Measurements from ENCODE around the gene CD7. TPM values are rescaled to one million over a fixed set of nuclear protein-coding genes. Genes with fewer than 3 reads are reported as not detected.

CD7 gene
- total RNA-seq, 1 experiment from 2014 or later = 0.77 TPM

- TF ChIP-seq SIN3A (IDR thresholded peaks at IDR 0.05; ENCODE audit: borderline replicate concordance, insufficient read depth, low read depth, low read length) (no peak), TCF7L2 (IDR thresholded peaks at IDR 0.05; ENCODE audit: low read depth, low read length) (peak; percentile 84), POLR2AphosphoS5 (IDR thresholded peaks at IDR 0.05; ENCODE audit: low read depth, low read length) (peak; percentile 84)
- H3K4me3 ChIP-seq (ENCODE audit: low read depth in 2 of 2, low read length in 2 of 2) = peak within 1 kb of the TSS; percentile 66 to 80
- ATAC-seq (peak; percentile 93), DNase-seq (ENCODE audit: low read depth, low spot score) (no peak)
- H3K27me3 ChIP-seq (ENCODE audit: control insufficient read depth, insufficient read depth, low read length) = no peaks in the 10 kb centered on the region
- ChIA-PET CTCF (no interaction called here), POLR2A (interaction anchor here (0.7 kb wide), 1 partner anchor 296 kb away, joined by 3 read pairs; the partner anchor contains the start of gene ASPSCR1)
- intact Hi-C loops (cut with micrococcal nuclease; ENCODE audit: unreplicated experiment) (no loop called here), in situ Hi-C loops (cut with HindIII; ENCODE audit: low pct_unique_long_range_greater_than_20kb, low sequenced_read_pairs) (no loop called here)
- peaks cover 5% of the 10 kb centered on the region for H3K36me3 ChIP-seq (ENCODE audit: control insufficient read depth, insufficient read depth, low read length)
- H3K4me1 ChIP-seq (ENCODE audit: control insufficient read depth, insufficient read depth, low read length) = peaks cover 53% of the 10 kb centered on the region
- H3K27ac ChIP-seq (ENCODE audit: low read length) = peak within 1 kb of the TSS; percentile 90
- H3K9me3 ChIP-seq (ENCODE audit: control insufficient read depth, insufficient read depth, low read depth, low read length) = no peaks in the 10 kb centered on the region
- no TSS peak for BruUV-seq (replicated peaks)
Observed at GRCh38 chr17:82273327-82274133, 43.9 kb downstream of the CD7 start, which contains the start of gene CSNK1D. Gene CSNK1D, minus strand, starts transcription at chr17:82273700. Its CDS starts 319 bp downstream, at chr17:82273381.

DNA sequence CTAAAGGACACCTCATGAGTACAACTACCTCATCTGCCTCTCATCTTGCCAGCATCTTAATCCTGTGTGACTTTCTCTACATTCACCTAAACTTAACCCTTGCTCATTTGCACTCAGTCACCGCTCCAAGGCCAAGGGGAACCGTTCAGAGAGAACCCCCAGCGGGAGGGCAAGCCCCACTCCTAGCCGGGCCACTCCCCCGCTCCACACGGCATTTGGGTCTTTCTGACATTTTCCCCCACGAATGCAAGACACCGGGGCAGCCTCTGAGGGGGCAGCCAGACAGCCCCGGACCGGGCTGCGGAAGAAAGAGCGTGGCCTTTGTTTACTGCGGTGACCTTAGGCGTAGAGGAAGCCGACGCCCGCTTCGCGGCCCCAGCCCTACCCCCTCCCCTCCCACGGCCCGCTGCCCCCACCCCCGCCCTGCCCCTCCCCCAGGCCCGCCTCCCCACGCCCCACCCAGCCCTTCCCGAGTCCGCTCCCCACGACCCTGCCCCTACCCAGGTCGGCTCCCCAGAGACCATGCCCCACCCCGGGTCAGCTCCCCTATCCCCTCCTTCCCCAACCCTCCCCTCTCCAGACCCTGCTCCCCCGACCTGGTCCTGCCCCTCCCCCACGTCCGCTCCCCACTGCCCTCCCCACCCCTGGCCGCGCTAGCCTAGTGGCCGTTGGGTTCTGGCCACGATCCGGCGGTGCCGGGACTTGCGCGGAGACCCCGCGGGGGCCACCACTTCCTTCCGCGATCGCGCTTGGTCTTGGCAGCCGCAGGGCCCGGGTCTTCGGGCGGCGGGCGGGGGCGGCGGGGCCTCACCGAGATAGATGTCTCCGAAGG, 44.7 kb downstream of the CD7 start:
- intact Hi-C loops (cut with micrococcal nuclease; ENCODE audit: unreplicated experiment) = no loop called here
- CTCF ChIA-PET = no interaction called here

More for the DNA sequence above, 44.7 kb downstream of the CD7 start:
- Histone ChIP-seq H3K4me3 (ENCODE audit: low read depth in 2 of 2, low read length in 2 of 2) (peak overlapping the region; percentile 66 to 80), H3K9me3 (ENCODE audit: control insufficient read depth, insufficient read depth, low read depth, low read length) (no peaks in the 10 kb centered on the region), H3K36me3 (ENCODE audit: control insufficient read depth, insufficient read depth, low read length) (peaks cover 5% of the 10 kb centered on the region), H3K27ac (ENCODE audit: low read length) (peak overlapping the region; percentile 90), H3K27me3 (ENCODE audit: control insufficient read depth, insufficient read depth, low read length) (no peaks in the 10 kb centered on the region), H3K4me1 (ENCODE audit: control insufficient read depth, insufficient read depth, low read length) (peaks cover 58% of the 10 kb centered on the region)
- POLR2A ChIA-PET = interaction anchor here (0.7 kb wide), 1 partner anchor 295 kb away, joined by 3 read pairs; the partner anchor contains the start of gene ASPSCR1
- ATAC-seq = peak; percentile 27
- BruUV-seq (replicated peaks) = TSS peak; percentile 73
- DNase-seq (ENCODE audit: low read depth, low spot score) = no peak
- TF ChIP-seq POLR2AphosphoS5 (IDR thresholded peaks at IDR 0.05; ENCODE audit: low read depth, low read length) (0 out of 2 replicates have a peak, but pooled peaks have one; percentile 27), TCF7L2 (IDR thresholded peaks at IDR 0.05; ENCODE audit: low read depth, low read length) (no peak), SIN3A (IDR thresholded peaks at IDR 0.05; ENCODE audit: borderline replicate concordance, insufficient read depth, low read depth, low read length) (peak; percentile 10; the same call in 1 of the 2 replicates), CTCF (IDR thresholded peaks at IDR 0.05) (no peak)
- TF ChIP-seq, protein P1, sequence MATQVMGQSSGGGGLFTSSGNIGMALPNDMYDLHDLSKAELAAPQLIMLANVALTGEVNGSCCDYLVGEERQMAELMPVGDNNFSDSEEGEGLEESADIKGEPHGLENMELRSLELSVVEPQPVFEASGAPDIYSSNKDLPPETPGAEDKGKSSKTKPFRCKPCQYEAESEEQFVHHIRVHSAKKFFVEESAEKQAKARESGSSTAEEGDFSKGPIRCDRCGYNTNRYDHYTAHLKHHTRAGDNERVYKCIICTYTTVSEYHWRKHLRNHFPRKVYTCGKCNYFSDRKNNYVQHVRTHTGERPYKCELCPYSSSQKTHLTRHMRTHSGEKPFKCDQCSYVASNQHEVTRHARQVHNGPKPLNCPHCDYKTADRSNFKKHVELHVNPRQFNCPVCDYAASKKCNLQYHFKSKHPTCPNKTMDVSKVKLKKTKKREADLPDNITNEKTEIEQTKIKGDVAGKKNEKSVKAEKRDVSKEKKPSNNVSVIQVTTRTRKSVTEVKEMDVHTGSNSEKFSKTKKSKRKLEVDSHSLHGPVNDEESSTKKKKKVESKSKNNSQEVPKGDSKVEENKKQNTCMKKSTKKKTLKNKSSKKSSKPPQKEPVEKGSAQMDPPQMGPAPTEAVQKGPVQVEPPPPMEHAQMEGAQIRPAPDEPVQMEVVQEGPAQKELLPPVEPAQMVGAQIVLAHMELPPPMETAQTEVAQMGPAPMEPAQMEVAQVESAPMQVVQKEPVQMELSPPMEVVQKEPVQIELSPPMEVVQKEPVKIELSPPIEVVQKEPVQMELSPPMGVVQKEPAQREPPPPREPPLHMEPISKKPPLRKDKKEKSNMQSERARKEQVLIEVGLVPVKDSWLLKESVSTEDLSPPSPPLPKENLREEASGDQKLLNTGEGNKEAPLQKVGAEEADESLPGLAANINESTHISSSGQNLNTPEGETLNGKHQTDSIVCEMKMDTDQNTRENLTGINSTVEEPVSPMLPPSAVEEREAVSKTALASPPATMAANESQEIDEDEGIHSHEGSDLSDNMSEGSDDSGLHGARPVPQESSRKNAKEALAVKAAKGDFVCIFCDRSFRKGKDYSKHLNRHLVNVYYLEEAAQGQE (IDR thresholded peaks at IDR 0.05; ENCODE audit: insufficient read depth in 1 of 2, low read depth in 2 of 2, low read length in 1 of 2) = no peak
- in situ Hi-C loops (cut with HindIII; ENCODE audit: low pct_unique_long_range_greater_than_20kb, low sequenced_read_pairs) = no loop called here

All from Panc1 (cell line).